Measurements from ENCODE around the gene TMX1.
"Not testable (repeated sequence)": the region's sequence is repeated elsewhere in the genome, so short reads cannot be mapped to it uniquely, and the experiment has no call there.

TMX1 gene, protein sequence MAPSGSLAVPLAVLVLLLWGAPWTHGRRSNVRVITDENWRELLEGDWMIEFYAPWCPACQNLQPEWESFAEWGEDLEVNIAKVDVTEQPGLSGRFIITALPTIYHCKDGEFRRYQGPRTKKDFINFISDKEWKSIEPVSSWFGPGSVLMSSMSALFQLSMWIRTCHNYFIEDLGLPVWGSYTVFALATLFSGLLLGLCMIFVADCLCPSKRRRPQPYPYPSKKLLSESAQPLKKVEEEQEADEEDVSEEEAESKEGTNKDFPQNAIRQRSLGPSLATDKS

DNA sequence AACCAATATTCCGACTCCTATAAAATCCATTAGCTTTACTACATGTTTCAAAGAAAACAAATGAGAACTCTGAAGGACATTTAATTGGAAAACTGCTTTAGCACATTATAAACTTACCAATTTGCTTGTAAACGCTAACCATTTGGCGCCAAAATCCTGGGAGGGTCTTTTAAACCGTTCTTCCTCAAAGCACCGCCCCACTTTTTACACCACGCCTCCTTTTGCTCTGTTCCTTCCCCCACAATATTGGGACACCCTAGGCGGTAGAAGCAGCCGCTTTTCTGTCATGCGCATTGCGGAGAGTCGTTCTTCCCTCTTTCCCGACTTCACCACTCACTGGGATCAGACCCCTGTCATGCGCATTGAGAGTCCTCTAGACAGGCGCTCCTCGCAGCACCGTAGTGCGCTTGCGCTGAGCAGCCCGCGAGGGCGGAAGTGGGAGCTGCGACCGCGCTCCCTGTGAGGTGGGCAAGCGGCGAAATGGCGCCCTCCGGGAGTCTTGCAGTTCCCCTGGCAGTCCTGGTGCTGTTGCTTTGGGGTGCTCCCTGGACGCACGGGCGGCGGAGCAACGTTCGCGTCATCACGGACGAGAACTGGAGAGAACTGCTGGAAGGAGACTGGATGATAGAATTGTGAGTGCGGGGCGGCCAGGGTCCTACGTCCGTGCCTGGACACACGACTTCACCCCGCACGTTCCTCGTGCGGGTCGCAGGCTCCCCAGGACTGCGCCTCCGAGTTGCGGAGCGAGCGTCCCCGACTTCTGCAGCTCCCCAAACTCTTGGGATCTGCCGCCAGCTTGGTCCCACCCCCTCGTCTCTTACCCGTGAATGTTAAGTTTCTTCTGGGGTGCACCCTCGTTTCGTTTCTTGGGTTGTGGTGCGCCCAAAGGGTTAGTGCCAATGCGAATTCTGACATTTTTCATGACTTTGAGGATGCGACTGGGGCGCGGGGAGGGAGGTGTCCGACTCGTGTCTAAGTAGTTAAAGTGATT is at the start of gene TMX1:
Gene TMX1, plus strand, starts transcription at position 435 of the 991 bp plus-strand sequence. Its CDS starts 46 bp downstream, at position 481.
- peak; percentile 97 to 98 for DNase-seq

DNA sequence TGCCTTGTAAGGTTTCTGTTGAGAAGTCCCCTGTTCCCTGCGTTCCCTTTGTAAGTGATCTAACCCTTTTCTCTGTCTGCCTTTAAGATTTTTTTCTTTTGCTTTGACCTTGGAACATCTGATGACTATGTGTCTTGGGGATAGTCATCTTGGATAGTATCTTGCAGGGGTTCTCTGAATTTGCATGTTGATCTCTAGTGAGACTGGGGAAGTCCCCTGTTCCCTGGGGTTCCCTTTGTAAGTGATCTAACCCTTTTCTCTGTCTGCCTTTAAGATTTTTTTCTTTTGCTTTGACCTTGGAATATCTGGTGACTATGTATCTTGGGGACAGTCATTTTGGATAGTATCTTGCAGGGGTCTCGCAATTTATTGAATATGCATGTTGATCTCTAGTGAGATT is 38.2 kb upstream of the TMX1 start:
- DNase-seq: no peak

DNA sequence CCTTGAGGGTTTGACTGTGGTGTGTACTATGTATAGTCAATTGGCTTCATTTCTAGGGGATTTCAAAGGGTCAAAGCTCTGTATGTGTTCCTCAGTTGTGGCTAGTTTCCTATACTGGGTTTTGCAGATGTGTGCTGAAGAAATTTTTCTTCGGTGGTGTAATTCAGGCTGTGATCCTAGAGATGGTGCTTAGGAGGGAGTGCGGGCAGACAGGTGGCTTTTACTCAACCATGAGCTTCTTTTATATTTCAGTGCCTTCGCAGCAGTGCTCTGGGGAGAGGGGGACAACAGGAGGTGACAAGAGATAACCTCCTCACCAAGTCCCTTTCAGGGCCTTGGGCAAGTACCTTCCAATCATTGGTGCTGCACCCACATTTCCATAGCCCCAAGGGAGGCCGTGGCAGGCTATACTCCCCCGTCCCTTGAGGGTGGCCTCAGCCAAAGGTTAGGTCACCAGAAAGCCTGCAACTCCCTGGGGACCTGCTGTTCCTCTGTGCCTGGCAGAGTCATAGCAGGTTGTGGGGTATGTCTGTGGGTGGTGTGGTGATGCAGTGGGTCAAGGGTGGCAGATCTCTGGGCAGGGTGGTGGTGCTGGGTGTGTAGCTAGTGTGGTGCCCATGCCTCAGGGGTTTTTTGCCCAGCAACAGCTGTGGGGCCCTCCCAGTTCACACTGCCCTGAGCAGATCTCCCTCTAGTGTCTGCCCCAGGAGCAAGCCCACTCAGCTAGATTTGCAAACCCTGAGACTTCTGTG is 37.0 kb upstream of the TMX1 start:
- DNase-seq: no peak

DNA sequence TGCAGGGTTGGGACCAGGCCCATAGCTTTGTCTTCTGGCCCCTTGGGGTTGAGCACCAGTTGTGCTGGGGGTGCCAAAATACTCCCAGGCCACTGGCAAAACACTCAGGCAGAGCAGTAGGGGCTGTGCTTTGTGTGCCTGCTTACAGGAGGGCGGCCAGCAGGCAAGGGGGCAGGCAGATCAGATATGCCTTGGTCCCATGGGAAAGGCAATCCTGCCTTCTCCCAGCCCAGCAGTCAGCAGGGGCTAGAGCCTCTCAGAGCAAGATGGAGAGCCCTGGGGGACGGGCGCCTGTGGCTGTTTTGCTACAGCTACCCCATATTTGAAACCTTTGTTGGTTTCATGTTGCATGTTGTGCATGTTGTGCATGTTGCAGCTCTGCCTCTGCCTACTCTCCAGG is 36.2 kb upstream of the TMX1 start:
- DNase-seq: no peak

DNA sequence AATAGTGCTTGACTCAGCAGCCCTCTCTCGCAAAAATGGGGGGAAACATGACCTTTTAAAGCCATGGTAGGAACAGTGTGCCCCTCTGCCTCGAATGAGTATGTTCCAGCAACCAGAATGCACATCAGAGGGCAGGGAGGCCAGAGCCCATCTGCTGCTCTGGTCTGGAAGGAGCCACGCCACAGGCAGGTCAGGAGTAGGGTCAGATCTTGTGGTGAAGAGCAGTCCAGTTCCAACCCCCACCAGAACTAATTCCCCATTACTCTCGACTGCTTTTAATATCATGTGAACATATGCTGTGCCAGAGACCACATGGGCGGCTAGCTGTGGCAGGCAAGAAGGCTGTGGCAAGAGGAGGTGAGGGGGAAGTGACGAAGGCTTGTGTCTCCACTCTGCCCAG is 34.6 kb upstream of the TMX1 start:
- no peak for DNase-seq

DNA sequence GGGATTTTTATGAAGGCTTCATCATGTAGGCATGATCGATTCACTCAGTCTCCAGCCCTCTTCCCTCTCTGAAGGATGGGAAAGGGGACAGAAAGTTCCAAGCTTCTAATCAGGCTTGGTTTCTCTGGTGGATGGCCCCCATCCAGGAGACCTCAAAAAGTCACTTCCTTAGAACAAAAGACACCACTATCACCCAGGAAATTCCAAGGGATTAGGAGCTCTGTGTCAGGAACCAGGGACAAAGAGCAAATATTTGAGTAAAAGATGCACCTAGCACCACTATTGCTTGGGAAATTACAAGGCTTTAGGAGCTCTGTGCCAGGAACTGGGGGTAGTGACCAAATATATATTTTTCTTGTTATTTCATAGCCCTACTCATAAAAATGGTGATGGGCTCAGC is 33.6 kb upstream of the TMX1 start:
- no peak for DNase-seq

DNA sequence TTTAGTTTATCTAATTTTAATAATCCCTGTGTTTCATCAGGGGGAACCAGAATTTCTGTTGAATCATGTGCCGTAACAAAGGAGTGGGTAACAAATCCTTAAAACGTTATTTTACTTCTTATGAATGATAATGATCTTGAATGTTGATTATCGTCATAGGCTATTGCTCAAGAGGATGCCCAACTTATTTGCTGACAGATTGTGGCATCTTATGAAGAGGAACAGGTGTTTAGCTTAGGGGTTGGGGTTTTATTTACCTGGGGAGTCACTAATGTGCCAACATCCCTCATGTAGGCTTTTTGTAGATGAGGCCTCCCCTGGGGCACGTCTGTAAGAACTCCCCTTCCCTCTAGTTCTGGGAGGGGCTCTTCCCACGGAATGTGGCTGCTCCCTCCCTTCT is 32.4 kb upstream of the TMX1 start:
- DNase-seq: no peak

DNA sequence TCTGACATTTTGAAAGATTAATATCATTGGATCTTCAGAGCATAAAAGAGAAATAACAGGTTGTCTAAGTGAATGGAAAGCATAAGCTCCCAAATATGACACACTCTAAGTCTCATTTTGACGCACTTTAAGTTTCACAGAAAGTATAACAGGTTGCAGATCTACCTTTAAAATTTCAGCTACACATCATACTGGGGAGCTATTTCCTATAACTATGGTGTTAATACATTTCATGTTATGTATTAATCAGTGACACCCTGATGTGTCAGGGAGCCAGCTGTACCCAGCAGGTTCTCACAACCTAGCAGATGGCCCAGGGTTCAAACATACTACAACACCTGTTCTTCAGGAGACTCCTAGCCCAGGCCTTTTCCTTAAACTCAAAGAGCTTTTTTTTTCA is 31.1 kb upstream of the TMX1 start:
- no peak for DNase-seq

DNA sequence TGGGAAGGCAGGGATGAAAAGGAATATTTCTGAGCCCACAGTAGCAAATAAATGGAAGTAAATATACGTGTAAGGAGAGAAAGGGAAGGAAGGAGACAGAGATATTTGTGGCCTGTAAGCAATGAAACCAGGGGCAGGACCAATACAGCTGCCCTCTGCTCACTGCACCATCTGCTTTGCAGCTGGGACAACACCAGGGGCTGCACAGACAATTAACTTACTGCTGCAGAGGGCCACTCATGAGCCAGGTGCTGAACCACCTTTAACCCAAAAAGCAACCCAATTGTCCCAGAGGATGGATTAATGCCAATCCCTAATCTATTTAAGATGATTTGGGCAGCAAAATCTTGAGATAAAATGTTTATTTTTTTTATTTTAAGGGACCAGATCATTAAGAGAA is 30.6 kb upstream of the TMX1 start:
- no peak for DNase-seq

DNA sequence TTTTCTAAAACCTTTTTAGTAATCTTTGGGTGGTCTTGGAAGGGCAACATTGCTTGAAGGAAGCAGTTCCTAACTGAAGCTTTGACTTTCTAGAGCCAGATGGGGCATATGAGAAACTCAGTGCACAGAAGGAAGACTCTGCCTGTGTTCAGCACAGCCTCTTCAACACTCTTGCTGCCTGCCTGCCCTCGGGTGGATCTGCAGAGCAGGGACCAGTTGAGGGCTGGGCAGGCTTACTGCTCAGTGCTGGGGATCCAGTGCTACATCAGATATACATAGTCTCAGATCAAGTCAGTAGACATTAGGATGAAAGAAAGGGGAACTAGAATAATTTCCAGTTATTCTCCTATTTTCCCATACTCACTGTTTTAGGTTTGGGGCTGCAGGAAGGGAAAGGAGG is 29.5 kb upstream of the TMX1 start:
- DNase-seq: no peak

DNA sequence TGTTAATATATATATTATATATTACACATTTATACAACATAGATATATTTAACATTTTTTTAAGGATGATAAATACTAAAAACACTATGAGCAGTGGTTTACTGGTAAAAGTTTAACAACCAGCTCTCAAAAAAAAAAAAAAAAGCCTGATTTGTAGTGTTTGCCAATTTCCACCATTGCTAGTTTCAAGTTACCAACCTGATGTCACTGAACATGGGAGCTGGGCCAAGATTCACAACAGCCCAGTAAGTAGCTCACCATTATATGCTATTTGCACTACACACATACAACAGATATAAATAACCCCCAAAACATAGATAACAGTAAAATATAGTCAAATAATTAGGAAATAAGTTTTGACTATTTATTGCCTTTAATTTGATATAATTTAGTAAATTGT is 28.9 kb upstream of the TMX1 start:
- DNase-seq: no peak

DNA sequence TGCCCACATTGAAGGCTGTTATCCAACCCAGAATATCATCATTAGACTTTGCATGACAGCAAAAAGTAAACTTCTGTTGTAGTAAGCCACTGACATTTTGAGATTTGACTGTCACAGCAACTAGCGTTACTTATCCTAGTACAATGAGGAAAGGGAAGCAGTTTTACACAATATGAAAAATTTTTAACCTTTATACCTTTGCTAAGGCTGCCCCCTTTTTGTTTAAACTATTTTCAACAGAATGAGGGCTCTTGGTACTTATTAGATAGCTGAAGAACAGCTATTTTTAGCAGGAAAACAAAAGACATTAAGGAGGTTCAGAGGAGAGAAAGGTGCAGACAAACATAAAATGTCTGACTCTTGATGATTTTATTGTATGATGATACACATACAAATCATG is 23.4 kb upstream of the TMX1 start:
- no peak for DNase-seq

DNA sequence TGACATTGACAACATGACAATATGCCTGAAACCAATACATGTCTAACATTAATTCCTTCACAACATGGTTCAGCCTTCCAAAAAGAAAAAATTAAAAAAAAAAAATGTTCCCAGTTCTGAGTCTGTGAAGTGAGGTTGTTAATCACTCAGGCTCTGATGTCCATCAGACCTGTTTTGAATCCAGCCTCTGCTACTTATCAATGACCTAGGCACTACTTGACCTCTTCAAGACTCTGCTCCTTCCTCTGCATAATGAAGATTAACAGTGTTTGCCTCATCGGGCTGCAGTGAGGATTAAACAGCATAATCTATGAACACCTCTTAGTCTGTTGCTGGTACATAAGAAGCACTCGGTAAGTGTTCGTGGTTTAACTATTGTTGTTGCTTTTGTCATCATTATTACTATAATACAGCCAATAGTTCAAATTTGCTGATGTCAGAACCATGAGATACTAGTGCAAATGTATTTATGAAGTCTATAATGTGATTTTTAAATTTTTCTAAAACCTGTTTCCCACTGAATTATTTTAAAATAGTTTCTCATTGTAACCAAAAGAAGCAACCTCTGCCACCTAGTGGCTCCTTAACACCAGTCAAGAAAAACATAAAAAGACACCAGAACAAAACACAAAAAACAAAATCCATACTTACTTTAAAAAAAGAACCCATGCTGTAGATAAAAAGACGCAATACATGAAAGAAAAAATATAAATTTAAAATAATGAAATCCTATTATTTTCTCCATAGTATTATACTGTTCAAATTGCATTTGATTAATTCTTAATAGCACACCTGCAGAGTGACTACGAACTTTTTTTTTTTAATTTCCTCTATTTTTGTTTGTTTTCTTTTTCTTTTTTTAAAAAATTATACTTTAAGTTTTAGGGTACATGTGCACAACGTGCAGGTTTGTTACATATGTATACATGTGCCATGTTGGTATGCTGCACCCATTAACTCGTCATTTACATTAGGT is 20.3 kb upstream of the TMX1 start:
- DNase-seq: peak; percentile 16 to 46

DNA sequence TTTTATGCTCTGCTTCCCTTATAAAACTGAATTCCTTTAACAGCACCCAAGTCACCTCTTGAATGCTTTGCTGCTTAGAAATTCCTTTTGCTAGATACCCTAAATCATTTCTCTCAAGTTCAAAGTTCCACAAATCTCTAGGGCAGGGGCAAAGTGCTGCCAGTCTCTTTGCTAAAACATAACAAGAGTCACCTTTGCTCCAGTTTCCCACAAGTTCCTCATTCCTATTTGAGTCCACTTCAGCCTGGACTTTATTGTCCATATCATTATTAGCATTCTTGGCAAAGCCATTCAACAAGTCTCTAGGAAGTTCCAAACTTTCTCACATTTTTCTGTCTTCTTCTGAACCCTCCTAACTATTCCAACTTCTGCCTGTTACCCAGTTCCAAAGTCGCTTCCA is 16.6 kb upstream of the TMX1 start:
- DNase-seq: not testable (repeated sequence)

DNA sequence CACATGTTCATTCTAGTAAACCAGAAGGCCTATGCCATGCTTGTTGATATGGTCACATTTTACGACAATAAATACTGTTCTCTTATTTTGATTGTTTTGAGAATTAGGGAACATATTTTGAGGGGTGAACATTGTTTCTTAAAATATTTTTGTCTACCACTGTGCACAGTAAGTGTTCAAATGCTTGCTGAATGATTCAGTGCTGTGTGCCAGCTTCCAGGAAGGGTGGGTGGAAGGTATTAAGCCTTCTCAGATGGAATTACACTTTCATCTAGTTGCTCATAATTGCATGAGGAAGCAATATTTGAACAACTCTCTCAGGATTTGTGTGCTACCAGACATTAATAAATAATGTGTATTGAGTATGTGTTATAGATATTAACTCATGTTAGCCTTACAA is 15.5 kb upstream of the TMX1 start:
- DNase-seq: no peak

DNA sequence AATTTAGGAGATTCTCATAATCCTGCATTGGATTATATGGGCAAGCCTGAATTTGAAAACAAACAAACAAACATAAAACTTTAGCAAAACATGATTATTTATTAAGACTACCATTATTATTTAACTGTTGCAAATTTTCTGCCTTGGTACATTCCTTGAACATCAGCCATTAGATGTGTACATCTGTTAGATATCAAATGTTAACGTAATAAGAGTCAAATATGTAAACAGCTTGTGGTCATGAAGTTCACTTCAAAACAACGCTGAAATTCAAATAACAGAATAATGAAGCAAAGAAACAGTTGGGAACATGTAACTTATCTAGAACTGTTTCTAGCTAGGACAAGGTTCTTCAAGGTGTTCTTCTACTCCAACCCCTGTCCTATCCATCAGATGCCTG is 14.3 kb upstream of the TMX1 start:
- DNase-seq: no peak

DNA sequence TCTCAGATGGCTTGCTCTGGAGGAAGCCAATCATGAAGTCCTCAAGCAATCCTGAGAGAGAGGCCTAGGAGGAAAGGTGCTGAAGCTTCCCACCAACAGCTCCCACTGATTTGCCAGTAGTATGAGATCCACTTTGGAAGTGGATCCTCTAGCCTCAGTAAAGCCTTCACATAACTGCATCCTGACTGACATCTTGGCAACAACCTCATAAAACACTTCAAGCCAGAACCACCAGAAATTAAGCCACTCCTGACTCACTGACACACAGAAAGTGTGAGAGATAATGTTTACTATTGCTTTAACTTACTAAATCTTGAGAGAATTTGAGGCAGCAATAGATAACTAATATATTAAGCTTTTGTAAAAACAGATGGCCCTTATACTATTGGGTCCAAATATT is 11.7 kb upstream of the TMX1 start:
- no peak for DNase-seq

DNA sequence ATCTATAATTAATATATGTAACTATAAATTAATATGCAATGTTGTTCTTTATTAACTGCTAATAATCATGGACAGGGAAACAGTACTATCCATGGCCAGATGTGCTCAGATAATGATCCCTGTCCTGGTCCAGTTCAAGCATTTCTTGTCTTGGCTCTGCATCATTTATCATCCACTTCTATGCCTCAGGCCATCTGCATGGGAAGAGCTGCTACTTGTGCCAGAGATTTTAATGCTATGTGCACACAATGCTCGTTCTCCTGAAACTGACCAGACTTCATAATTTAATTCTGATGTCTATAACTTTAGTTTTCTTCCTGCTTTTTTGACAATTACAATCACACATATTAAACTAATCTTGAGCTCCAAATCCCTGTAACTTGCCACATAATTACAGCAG is 11.2 kb upstream of the TMX1 start:
- no peak for DNase-seq

DNA sequence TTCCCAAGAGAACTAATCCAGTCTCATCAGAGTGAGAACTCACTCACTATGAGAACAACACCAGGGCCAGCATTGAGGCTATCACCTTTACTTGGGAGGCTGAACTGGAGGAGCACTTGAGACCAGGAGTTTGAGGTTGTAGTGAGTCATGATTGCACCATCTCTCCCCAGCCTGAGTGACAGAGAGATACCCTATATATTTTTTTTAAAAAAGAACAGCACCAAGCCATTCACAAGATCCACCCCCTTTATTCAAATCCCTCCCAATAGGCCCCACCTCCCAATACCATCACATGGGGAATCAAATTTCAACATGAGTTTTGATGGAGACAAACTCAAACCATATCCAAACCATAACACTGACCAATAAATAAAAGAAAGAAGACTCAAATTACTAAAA is 3.7 kb upstream of the TMX1 start:
- peak; percentile 30 to 38 for DNase-seq

DNA sequence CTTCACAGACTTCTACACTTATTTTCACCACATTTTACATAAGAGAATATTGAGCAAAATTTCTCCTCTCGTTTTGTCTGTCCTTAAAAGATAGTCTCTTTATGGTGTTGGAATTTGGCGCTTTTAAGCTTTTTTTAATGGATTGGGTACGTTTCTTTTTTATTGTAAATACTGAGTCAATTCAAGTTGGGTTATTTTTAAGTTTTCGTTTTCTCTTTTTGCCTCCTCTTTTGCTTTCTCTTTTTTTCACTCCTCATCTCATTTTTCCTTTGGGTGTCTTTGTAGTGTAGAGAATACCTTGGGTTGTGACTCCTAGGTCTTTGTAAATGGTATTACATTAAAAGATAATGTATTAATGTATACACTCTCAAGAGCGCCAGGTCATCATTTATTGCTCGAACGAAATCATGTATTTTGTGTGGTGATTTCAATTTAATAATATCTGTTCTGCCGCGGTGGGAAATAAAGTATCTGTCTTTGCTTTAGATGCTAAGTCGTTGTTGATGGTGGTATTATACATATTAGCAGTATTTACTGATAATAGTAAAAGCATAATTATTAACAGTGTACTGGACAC is 845 bp downstream of the TMX1 start:
- no peak for DNase-seq

DNA sequence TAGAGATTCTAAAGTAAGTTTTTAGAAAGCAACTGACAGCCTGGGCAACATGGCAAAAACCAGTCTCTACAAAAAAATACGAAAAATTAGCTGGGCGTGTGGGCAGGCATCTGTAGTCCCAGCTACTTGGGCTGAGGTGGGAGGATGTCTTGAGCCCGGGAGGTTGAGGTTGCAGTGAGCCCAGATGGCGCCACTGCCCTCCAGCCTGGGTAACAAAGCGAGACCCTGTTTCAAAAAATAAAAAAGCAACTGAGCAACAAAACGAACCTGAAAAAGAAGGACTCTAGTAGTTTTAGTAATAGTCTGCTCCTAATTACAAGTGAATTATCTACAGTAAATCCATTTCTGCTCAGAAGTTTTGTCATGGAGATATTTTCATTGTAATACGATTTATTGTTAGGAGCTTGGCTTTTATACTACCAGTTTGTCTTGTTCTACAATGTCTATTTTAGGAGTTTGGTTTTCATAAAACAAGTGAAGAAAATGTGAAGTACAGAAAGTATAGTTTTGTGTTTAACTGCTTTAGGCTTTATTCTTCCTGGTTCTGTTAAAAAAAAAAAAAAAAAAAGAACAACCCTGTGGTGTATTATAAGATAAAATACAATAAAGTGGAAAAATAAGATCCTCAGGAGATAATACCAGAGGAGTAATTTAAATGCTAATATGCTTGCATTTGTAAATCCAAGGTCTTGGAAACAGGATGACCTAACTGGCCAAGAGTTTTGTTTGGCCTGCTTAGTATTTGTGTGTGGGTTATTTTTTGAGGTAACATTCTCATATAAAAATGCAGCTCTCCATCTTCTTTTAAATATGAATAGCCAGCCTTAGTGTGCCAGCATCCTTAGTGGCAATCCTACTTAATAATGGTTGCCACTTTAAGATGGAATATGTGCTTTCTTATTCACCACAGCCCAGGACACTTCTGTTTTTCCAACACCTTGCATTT is 2.8 kb downstream of the TMX1 start:
- DNase-seq: no peak
